NCI-H2029 (cell line): Measurements from ENCODE around the gene VWA3B.
A peak's percentile ranks its signal among the peaks of the same experiment; 100 is the strongest.
"Not testable (repeated sequence)": the region's sequence is repeated elsewhere in the genome, so short reads cannot be mapped to it uniquely, and the experiment has no call there.

Experiments
- DNase-seq: peaks from one replicate; lab custom pipeline; 2025; lab: John Stamatoyannopoulos, UW

The VWA3B gene

GRCh38 chr2:98088261-98088660 is 1.3 kb downstream of the VWA3B start:
- no peak for DNase-seq

- DNase-seq, result no peak
Measured at GRCh38 chr2:98089941-98090340, 3.0 kb downstream of the VWA3B start.

DNA sequence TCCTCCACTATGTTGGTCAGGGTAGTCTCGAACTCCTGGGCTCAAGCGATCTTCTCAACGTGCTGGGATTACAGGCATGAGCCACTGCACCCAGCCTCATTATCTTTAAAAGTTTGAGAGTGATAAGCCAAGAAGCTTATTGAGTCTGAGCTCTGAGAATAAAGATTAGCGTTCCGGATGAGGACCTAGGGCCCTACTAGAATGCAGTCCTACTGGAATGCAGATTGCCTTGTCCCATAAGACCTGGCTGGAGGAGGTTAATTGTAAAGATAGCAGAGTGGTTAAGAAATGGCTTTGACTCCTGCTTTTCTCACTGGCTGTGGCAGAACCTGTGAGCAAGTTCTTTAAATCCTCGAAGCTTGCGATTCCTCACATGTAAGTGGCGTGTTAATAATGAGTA is 4.0 kb downstream of the VWA3B start:
- no peak for DNase-seq

DNA sequence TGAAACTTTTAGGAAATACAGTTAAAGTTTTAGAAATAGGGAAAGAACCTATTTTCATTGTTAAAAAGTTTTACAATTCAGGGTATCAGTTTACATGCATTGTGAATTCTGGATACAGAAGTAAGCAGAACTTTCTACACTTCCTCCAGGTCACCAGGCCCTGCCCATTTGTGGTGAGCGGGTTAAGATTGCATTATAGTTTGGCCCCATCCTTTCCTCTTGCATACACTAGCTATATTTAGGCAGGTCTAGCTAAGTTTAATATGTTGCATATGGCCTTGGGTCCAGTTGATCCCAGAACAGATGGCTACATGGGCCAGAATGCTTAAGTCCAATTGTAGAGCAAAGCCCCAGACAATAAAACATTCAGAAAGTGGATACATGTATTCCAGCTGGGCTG is 4.8 kb downstream of the VWA3B start:
- no peak for DNase-seq

DNA sequence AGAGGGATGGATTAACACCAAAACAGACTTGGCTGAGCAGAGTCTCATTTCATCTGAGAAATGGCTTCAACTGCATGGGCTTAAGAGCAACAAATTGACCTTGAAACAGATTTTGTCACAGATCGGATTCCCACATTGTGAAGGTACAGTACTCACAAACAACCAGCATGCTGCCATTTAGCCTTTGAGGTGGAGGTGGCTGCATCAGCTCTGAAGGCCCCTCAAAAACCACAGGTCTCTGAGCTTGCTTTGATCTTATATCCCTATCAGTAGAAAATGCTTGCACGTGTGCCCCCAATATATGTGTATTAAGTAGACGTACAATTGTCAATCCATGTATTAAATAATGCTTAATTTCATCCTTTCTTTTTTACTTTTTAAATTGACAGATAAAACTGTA is 6.2 kb downstream of the VWA3B start:
- no peak for DNase-seq

DNA sequence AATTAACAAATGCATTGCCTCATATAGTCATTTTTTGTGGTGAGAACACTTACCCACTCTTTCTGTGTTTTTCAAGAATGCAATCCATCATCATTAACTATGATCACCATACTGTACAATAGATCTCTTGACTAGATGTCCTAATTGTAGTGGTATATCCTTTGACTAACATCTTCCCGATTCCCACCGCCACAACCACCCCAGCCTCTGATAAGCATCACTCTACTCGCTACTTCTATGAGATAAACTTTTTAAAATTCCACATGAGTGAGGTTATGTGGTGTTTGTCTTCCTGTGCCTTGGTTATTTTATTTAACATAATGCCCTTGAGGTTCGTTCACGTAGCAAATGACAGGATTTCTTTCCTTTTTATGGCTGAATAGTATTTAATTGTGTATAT is 6.6 kb downstream of the VWA3B start:
- DNase-seq, result no peak

DNA sequence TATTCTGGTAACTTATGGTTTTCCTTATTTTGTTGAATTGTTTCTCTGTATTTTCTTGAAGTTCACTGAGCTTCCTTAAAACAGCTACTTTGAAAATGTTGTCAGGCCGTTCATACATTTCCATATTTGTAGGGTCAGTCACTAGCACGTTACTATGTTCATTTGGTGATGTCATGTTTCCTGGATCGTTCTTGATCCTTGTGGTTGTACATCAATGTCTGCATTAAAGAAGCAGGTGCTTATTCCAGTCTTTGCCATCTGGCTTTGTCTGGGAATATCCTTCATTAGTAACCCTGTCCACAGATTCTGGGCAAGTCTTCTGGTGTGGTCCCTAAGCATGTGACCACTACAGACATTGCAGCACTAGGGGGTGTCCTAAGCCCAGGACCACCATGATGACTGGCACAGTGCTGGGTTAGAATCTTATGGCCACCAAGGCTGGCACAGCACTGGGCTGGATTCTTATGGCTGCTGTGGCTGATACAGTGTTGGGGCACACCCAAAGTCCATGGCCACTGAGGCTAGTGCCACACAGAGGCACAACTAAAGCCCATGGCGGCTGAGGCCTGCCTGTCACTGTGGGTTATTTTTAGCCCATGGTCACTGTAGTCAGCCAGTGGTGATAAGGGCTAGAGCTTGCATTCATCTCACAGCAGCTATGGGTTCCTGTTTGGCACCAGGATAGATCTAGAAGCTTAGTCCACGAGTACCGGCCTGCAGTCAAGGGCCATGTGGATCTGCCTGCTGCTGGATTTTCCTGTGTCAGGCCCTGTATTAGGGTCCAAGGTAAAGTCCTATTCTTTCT is 13.2 kb downstream of the VWA3B start:
- DNase-seq, result no peak

DNA sequence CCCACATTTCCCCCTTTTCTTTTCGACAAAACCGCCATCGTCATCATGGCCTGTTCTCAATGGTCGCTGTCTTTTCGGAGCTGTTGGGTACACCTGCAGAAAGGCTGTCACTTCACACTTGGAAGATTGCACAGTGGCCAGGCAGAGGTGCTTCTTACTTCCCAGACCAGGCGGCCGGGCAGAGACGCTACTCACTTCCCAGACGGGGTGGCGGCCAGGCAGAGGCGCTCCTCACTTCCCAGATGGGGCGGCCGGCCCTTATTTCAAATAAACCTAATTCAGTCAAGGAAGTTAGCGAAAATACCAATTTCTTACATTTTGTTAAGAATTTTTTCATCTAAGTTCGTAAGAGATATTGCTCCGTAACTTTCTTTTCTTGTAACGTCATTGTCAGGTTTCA is 15.3 kb downstream of the VWA3B start:
- not testable (repeated sequence) for DNase-seq

- no peak for DNase-seq
Measured at GRCh38 chr2:98102878-98103277, 15.9 kb downstream of the VWA3B start.

- no peak for DNase-seq
Measured at GRCh38 chr2:98108110-98108509, 21.1 kb downstream of the VWA3B start.

- no peak for DNase-seq
Measured at GRCh38 chr2:98110741-98111140, 23.8 kb downstream of the VWA3B start.

DNA sequence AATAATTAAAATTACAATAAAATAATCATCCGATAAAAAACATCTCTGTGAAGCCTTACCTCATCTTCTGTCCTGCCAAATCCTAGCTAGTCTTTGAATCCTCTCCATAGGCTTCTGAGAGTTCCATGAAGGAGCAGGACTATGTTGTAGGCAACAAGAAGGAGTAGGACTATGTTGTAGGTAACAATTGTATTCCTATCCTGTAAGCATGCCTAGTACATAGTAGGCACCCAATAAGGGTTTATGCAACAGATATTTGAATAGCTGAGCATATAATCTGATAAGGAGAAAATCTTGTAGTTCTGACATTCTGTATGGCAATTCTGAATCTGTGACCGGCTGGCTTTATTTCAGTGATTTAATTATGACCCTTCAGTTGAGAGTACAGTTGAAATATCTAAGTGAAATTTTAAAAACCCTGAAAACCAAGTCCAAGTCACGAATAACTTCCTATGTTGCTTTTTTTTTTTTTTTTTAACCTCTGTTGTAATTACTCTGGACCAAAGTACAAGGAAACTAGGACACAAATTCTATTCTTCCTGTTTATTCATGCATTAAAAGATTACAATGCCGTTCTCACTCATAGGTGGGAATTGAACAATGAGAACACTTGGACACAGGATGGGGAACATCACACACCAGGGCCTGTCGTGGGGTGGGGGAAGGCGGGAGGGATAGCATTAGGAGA is 27.8 kb downstream of the VWA3B start:
- no peak for DNase-seq

DNA sequence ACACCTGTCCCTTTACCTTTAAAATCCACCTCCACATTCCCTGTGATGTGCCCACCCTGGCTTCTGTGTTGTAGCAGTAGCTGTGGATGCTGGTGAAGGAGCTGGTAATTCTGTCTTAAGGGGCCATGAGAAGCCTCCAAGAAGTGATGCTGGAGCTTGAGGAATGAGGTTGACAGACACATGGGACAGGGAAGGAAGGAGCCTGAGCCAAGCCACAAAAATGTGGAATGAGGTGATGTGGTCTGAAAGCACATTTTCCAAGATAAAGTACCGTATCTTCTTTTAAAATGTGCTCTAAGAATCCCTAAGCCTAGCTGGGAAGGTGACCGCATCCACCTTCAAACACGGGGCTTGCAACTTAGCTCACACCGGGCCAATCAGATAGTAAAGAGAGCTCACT is 31.2 kb downstream of the VWA3B start:
- no peak for DNase-seq

- DNase-seq, result no peak
Measured at GRCh38 chr2:98118852-98119251, 31.9 kb downstream of the VWA3B start.

GRCh38 chr2:98121149-98121548 is 34.2 kb downstream of the VWA3B start:
- peak; percentile 53 for DNase-seq

DNA sequence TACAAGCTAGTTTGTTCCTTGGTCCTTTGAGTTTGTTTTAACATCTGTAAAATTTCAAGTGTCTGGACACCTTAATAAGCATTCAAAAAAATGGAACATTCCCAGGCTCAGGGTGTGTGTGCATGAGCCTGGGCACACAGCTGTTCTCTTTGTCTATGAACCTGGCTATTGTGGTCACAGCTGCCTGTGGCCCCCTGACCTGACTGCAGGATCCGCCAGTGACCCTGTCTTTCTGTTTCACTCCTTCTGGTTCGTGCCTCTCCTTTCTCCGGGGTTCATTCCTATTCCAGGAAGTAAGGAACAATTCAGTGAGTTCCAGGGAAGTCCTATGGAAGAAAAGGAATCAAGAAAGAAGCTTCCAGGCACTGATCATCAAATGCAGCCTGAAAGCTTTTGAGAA is 35.6 kb downstream of the VWA3B start:
- DNase-seq, result no peak

DNA sequence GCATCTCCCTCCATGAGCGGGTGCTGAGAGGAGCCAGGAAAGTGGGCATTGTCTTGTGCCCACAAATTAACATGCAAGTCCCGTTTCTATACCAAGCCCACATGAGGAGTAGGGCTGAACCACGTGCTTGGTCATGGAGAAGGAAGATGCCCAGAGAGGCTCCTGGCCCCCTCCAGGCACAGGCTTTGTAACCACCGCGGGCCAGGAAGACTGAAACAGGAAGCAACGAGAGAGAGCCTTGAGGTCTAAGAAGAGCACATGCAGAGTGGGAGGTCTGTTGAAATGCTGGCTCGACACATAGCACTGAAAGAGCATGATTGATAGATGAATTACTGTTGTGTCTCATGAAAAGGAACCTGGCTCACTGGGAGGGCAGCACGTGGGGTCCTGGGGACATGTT is 36.3 kb downstream of the VWA3B start:
- no peak for DNase-seq

GRCh38 chr2:98126061-98126460 is 39.1 kb downstream of the VWA3B start:
- no peak for DNase-seq

GRCh38 chr2:98127229-98127989 is 40.4 kb downstream of the VWA3B start:
- no peak for DNase-seq

DNA sequence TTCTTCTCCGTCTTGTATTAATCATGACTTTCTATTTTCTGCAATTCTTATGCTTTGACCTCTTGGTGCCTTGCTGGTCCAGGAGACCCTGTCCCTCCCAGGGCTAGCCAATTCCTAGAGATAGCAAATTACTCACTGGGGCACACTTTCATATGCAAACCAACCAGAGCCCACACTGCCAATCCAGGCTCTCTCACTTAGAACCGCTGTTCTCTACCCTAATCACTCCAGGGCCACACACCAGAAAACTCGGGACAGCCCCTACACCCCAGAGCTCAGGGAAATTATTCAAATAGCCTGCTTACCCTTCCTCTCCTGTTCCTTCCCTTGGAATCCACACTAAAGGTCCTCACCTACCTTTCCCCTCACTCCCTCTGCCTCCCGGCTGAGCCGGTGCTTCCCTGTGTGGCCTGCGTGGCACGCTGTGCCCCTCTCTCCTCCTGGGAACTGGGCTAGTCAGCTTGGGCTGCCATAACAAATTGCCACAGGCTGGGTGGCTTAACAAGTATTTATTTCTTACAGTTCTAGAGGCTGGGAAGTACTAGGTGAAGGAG is 41.7 kb downstream of the VWA3B start:
- no peak for DNase-seq

DNA sequence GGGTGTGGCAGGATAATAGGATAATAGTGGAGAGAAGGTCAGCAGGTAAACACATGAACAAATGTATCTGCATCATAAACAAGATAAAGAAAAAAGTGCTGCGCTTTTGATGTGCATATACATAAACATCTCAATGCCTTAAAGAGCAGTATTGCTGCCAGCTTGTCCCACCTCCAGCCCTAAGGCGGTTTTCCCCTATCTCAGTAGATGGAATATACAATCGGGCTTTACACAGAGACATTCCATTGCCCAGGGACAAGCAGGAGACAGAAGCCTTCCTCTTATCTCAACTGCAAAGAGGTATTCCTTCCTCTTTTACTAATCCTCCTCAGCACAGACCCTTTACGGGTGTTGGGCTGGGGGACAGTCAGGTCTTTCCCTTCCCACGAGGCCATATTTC is 43.1 kb downstream of the VWA3B start:
- not testable (repeated sequence) for DNase-seq

DNA sequence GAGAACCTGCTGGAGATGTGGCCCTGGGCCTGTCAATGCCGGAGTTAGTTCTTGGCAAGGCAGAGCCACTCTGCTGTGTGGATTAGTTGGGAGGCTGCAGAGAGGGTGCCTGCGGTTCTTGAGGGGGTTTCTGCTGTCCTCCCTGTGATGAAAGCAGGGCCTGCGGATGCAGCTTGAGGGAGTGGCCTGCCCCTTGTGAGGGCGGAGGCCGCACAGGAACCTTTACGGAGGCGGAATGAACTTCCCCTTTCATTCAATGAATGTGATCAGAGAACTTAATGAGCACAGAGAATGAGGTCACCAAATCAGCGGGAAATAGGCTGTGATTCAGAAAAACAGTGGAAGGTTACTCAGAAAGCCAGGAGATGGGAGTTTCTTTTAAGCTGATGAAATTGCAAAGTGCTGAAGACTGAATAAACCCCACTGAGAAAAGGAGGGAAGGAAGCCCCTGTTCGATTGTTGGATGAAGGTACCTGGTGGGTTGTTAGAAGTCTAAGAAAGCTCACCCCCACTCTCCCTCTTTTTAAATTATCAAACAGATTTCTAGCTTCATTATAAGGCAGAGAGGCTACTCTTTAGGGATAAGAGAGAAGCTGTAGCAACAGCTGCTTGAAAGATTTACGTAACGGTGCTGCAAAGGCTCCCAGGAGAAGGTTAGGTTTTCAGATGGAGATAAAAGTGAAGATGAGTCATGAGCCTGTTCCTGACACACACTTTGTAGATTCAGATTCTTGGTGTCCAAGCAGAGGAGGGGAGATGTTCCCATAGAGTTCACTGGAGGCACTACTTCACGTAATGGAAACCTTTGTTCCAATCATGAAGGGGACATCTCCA is 47.4 kb downstream of the VWA3B start:
- no peak for DNase-seq
